Neuronal stem cell (in vitro differentiated cells): ENCODE results near the gene LRRC74A.
A peak's percentile ranks its signal among the peaks of the same experiment; 100 is the strongest.

ENCODE experiments used
- DNase-seq: peaks from one replicate; pipeline ENCODE4 v3.0.0-alpha.2; 2013; ENCODE audit warnings: low spot score
- H2AFZ ChIP-seq: one replicate; pipeline ENCODE4 v1.6.1; 2013; ENCODE audit warnings: mild to moderate bottlenecking, low read length, inconsistent platforms
- H2AK5ac ChIP-seq: 2 replicates; pipeline ENCODE4 v1.6.1; 2013; ENCODE audit warnings: low read depth, mild to moderate bottlenecking, inconsistent platforms, low read length, moderate library complexity, mixed read lengths
- H2BK120ac ChIP-seq: 2 replicates; pipeline ENCODE4 v1.6.1; 2013; ENCODE audit warnings: low read depth, mild to moderate bottlenecking, inconsistent platforms, low read length, moderate library complexity, mixed read lengths
- H2BK12ac ChIP-seq: one replicate; pipeline ENCODE4 v1.6.1; 2013; ENCODE audit warnings: low read length, inconsistent platforms
- H2BK15ac ChIP-seq: 2 replicates; pipeline ENCODE4 v1.6.1; 2013; ENCODE audit warnings: mild to moderate bottlenecking, low read length, inconsistent platforms, mixed read lengths
- H2BK5ac ChIP-seq: one replicate; pipeline ENCODE4 v1.6.1; 2013; ENCODE audit warnings: inconsistent platforms, mild to moderate bottlenecking, low read length, moderate library complexity
- H3K14ac ChIP-seq: one replicate; pipeline ENCODE4 v1.6.1; 2013; ENCODE audit warnings: low read length, inconsistent platforms
- H3K18ac ChIP-seq: 2 replicates; pipeline ENCODE4 v1.6.1; 2013; ENCODE audit warnings: low read length, inconsistent platforms
- H3K23ac ChIP-seq: 2 replicates; pipeline ENCODE4 v1.6.1; 2013; ENCODE audit warnings: low read depth, mild to moderate bottlenecking, mixed read lengths, low read length, inconsistent platforms; ENCODE audit not compliant: poor library complexity
- H3K27ac ChIP-seq: replicated peaks from 3 replicates; pipeline ENCODE4 v1.5.1; 2013; ENCODE audit warnings: low read length, inconsistent platforms
- H3K27me3 ChIP-seq, 3 experiments: 2 replicates each; pipeline ENCODE4 v1.6.1; 2013; ENCODE audit warnings: low read length in 3 of 3, mild to moderate bottlenecking in 2 of 3, inconsistent platforms in 1 of 3, low read depth in 1 of 3, mixed read lengths in 1 of 3, moderate library complexity in 1 of 3; ENCODE audit not compliant: control insufficient read depth in 3 of 3, insufficient read depth in 3 of 3
- H3K36me3 ChIP-seq, 2 donors: replicated peaks in 1 of 2; 2 replicates each; pipeline ENCODE4 v1.6.1; 2013; ENCODE audit warnings: low read length in 2 of 2; ENCODE audit not compliant: control insufficient read depth in 2 of 2, insufficient read depth in 2 of 2
- H3K4ac ChIP-seq: 2 replicates; pipeline ENCODE4 v1.6.1; 2013; ENCODE audit warnings: inconsistent platforms, mild to moderate bottlenecking, low read length, moderate library complexity
- H3K4me1 ChIP-seq, 2 donors: 1 replicate in 1 of 2; 2 replicates in 1 of 2; pipeline ENCODE4 v1.6.1; 2013; ENCODE audit warnings: low read length in 2 of 2, low read depth in 1 of 2; ENCODE audit not compliant: control insufficient read depth in 2 of 2, insufficient read depth in 1 of 2
- H3K4me2 ChIP-seq: one replicate; pipeline ENCODE4 v1.6.1; 2013; ENCODE audit warnings: mild to moderate bottlenecking, low read length, inconsistent platforms; ENCODE audit not compliant: insufficient read depth, poor library complexity, severe bottlenecking
- H3K4me3 ChIP-seq, 2 donors: 2 replicates each; pipeline ENCODE4 v1.5.1; 2013; ENCODE audit warnings: low read length in 2 of 2, mild to moderate bottlenecking in 2 of 2, inconsistent platforms in 1 of 2, moderate library complexity in 1 of 2
- H3K79me1 ChIP-seq: one replicate; pipeline ENCODE4 v1.6.1; 2013; ENCODE audit warnings: low read depth, mild to moderate bottlenecking, inconsistent platforms, low read length, moderate library complexity
- H3K9ac ChIP-seq: one replicate; pipeline ENCODE4 v1.6.1; 2013; ENCODE audit warnings: mild to moderate bottlenecking, low read depth, low read length, inconsistent platforms; ENCODE audit not compliant: poor library complexity
- H3K9me3 ChIP-seq, 2 donors: replicated peaks in 1 of 2; 2 replicates each; pipeline versions ENCODE3 to v1.6.1; 2013; ENCODE audit warnings: low read length in 2 of 2, mild to moderate bottlenecking in 2 of 2, inconsistent platforms in 1 of 2, low read depth in 1 of 2, mixed read lengths in 1 of 2, moderate library complexity in 1 of 2; ENCODE audit not compliant: control insufficient read depth in 2 of 2, insufficient read depth in 1 of 2
- H4K8ac ChIP-seq: one replicate; pipeline ENCODE4 v1.6.1; 2013; ENCODE audit warnings: low read depth, mild to moderate bottlenecking, inconsistent platforms, low read length, moderate library complexity
- H4K91ac ChIP-seq: one replicate; pipeline ENCODE4 v1.6.1; 2013; ENCODE audit warnings: low read length, low read depth, mild to moderate bottlenecking, inconsistent platforms; ENCODE audit not compliant: poor library complexity
- WGBS, 2 donors: extraction: QIAGEN DNeasy Blood & Tissue Kit; methylation state at CpG; one replicate each; pipeline ENCODE4 v1.1.7; 2013; ENCODE audit warnings: missing lambda C conversion rate in 2 of 2, mixed read lengths in 1 of 2; ENCODE audit not compliant: insufficient read length in 2 of 2, insufficient replicate concordance in 1 of 2; ENCODE audit errors: extremely low coverage in 2 of 2; 5-methylcytosine and 5-hydroxymethylcytosine counted together

LRRC74A gene

GRCh38 chr14:76830556-76830955 lies 4.3 kb downstream of the LRRC74A start:
- peaks cover 4 to 22% of the 10 kb centered on the region in 2 donors for H3K4me1 ChIP-seq
- H3K9me3 ChIP-seq: no peaks in the 10 kb centered on the region
- H3K27ac ChIP-seq: no peak overlapping the region
- H2BK5ac ChIP-seq: no peak overlapping the region
- no peak overlapping the region for H2BK120ac ChIP-seq
- no peak overlapping the region for H3K4me3 ChIP-seq
- WGBS, 2 donors: no CpG with 5 or more reads among the region's 4 CpGs
- H4K91ac ChIP-seq: no peak overlapping the region
- no peaks in the 10 kb centered on the region for H3K36me3 ChIP-seq
- no peak overlapping the region for H2AFZ ChIP-seq
- H2BK12ac ChIP-seq: no peak overlapping the region
- no peak overlapping the region for H3K23ac ChIP-seq
- peaks cover 0 to 34% (median 0%) of the 10 kb centered on the region in 3 experiments for H3K27me3 ChIP-seq
- H4K8ac ChIP-seq: no peak overlapping the region
- H3K9ac ChIP-seq: no peak overlapping the region
- no peaks in the 10 kb centered on the region for H3K79me1 ChIP-seq
- H3K18ac ChIP-seq: peak overlapping the region; percentile 12
- H3K14ac ChIP-seq: no peak overlapping the region
- H3K4ac ChIP-seq: no peak overlapping the region
- no peak overlapping the region for H3K4me2 ChIP-seq
- H2AK5ac ChIP-seq: no peak overlapping the region
- no peak for DNase-seq
- H2BK15ac ChIP-seq: no peak overlapping the region

GRCh38 chr14:76832503-76832988 lies 6.3 kb downstream of the LRRC74A start:
- Histone ChIP-seq H3K4me3 (no peak overlapping the region), H4K8ac (no peak overlapping the region), H3K4me2 (no peak overlapping the region), H3K79me1 (no peaks in the 10 kb centered on the region), H3K27ac (no peak overlapping the region), H2BK15ac (no peak overlapping the region), H3K9ac (no peak overlapping the region), H3K18ac (no peak overlapping the region), H3K23ac (no peak overlapping the region), H2BK5ac (no peak overlapping the region), H3K9me3 (no peaks in the 10 kb centered on the region), H2AFZ (no peak overlapping the region), H2AK5ac (no peak overlapping the region), H3K4me1 (peaks cover 4 to 23% of the 10 kb centered on the region in 2 donors), H2BK12ac (no peak overlapping the region), H2BK120ac (no peak overlapping the region), H3K14ac (no peak overlapping the region), H3K36me3 (no peaks in the 10 kb centered on the region), H3K27me3 (peaks cover 0 to 30% (median 0%) of the 10 kb centered on the region in 3 experiments), H3K4ac (no peak overlapping the region), H4K91ac (no peak overlapping the region)
- DNase-seq: no peak
- no CpG with 5 or more reads among the region's 1 CpG for WGBS, 2 donors

- no peak for DNase-seq
- no peak overlapping the region for H3K9ac ChIP-seq
- peaks cover 4 to 27% of the 10 kb centered on the region in 2 donors for H3K4me1 ChIP-seq
- H3K23ac ChIP-seq: no peak overlapping the region
- H3K4me3 ChIP-seq: no peak overlapping the region
- no peak overlapping the region for H2AK5ac ChIP-seq
- no peak overlapping the region for H3K4ac ChIP-seq
- no CpG with 5 or more reads among the region's 2 CpGs for WGBS, 2 donors
- H2AFZ ChIP-seq: no peak overlapping the region
- no peak overlapping the region for H4K8ac ChIP-seq
- H3K27ac ChIP-seq: no peak overlapping the region
- no peak overlapping the region for H2BK15ac ChIP-seq
- no peak overlapping the region for H3K18ac ChIP-seq
- no peak overlapping the region for H2BK12ac ChIP-seq
- peaks cover 0 to 30% (median 0%) of the 10 kb centered on the region in 3 experiments for H3K27me3 ChIP-seq
- no peaks in the 10 kb centered on the region for H3K36me3 ChIP-seq
- H2BK5ac ChIP-seq: no peak overlapping the region
- H3K79me1 ChIP-seq: no peaks in the 10 kb centered on the region
- no peak overlapping the region for H2BK120ac ChIP-seq
- no peak overlapping the region for H3K14ac ChIP-seq
- H4K91ac ChIP-seq: no peak overlapping the region
- no peaks in the 10 kb centered on the region for H3K9me3 ChIP-seq
- no peak overlapping the region for H3K4me2 ChIP-seq
Measured at GRCh38 chr14:76833011-76833410, 6.8 kb downstream of the LRRC74A start.

DNA sequence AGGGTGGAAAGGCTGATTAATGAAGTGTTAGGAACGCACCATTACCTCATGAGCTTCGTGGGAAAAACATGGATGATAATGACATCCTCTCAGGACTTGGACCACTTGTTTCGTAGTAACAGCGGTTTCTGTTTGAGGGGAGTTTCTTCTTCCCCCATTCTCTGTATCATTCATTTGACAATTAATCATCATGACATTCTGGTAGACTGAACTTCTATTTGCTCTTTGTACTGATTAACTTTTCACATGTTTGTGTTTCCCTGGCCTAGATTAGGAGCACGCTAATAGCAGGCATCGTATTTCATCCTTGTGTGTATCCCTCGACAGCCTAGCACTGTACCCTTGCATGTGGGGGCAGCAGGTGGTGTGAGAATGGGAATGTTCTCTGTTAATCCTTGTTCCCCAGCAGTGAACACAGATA lies 8.0 kb downstream of the LRRC74A start:
- H3K4me2 ChIP-seq: no peak overlapping the region
- H3K9ac ChIP-seq: no peak overlapping the region
- no peak overlapping the region for H3K23ac ChIP-seq
- no peak overlapping the region for H2AK5ac ChIP-seq
- H2BK120ac ChIP-seq: no peak overlapping the region
- no peak overlapping the region for H2BK5ac ChIP-seq
- no peak overlapping the region for H3K18ac ChIP-seq
- no peak overlapping the region for H2BK15ac ChIP-seq
- no peak overlapping the region for H4K8ac ChIP-seq
- H3K27ac ChIP-seq: no peak overlapping the region
- peaks cover 0 to 26% (median 0%) of the 10 kb centered on the region in 3 experiments for H3K27me3 ChIP-seq
- H3K4me1 ChIP-seq: peaks cover 4 to 23% of the 10 kb centered on the region in 2 donors
- H2BK12ac ChIP-seq: no peak overlapping the region
- H2AFZ ChIP-seq: no peak overlapping the region
- no peaks in the 10 kb centered on the region for H3K79me1 ChIP-seq
- no peak for DNase-seq
- no CpG with 5 or more reads among the region's 7 CpGs for WGBS, 2 donors
- H4K91ac ChIP-seq: peak overlapping the region; percentile 49
- H3K4ac ChIP-seq: no peak overlapping the region
- H3K4me3 ChIP-seq: no peak overlapping the region
- H3K9me3 ChIP-seq: no peaks in the 10 kb centered on the region
- H3K14ac ChIP-seq: no peak overlapping the region
- no peaks in the 10 kb centered on the region for H3K36me3 ChIP-seq
